ENCODE data around the gene NUDCD3. TPM values are rescaled to one million over a fixed set of nuclear protein-coding genes. Genes with fewer than 3 reads are reported as not detected.

The NUDCD3 gene
- total and polyA plus RNA-seq, 7 experiments from 2014 or later, result 51.5 to 117 (median 84.4) TPM

GRCh38 chr7:44494960-44495359 is 4.5 kb upstream of the NUDCD3 start:
- Mint-ChIP-seq H3K4me1 (peaks cover 7 to 13% (median 9%) of the 10 kb centered on the region in 7 donors), H3K36me3 (peaks cover 0 to 2% (median 0%) of the 10 kb centered on the region in 5 donors), H3K27ac (no peak overlapping the region), H3K9me3 (no peaks in the 10 kb centered on the region), H3K4me3 (no peak overlapping the region), H3K27me3 (peaks cover 0 to 13% (median 6%) of the 10 kb centered on the region in 5 donors)
- Histone ChIP-seq H3K9me3 (ENCODE audit: control insufficient read depth in 2 of 3, low read length in 3 of 3) (no peaks in the 10 kb centered on the region), H3K27ac (ENCODE audit: low read depth, low read length) (no peak overlapping the region), H3K4me3 (ENCODE audit: low read length) (no peak overlapping the region), H3K27me3 (ENCODE audit: control insufficient read depth in 2 of 2, insufficient read depth in 2 of 2, low read length in 2 of 2) (peaks cover 0 to 3% of the 10 kb centered on the region in 2 donors), H3K4me1 (ENCODE audit: control insufficient read depth in 2 of 2, insufficient read depth in 2 of 2, low read length in 2 of 2) (peaks cover 0 to 9% of the 10 kb centered on the region in 2 donors), H3K36me3 (ENCODE audit: control insufficient read depth in 2 of 3, insufficient read depth in 3 of 3, low read length in 3 of 3) (peaks cover 0 to 6% (median 0%) of the 10 kb centered on the region in 3 experiments)
- POLR2A ChIA-PET, result no interaction called here
- CTCF ChIA-PET, result no interaction called here
- no peak for DNase-seq
- ATAC-seq, result no peak
- intact Hi-C loops (cut with micrococcal nuclease), result loop anchor here in 1 of 2 donors (5.0 kb wide), 1 partner anchor 352 kb away; the partner anchor contains the start of gene H2AZ2

DNA sequence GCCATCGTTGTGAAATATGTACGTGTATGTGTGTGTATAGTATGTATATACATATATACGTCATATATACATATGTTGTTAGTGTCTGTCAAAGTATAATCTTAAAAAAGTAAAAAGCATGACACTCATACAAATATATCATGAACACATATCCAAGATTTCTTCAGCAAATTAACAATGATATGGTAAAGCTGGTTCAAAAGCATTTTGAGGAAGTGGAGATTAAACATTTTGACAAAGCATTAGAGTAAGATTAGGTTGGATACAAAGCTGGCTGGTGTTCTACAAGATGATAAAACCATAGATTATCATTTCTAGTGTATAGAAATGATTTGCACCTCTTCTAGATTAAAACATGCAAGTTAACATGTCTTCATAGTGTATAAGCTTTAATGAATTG is 771 bp upstream of the NUDCD3 start:
- Mint-ChIP-seq H3K27ac (peak overlapping the region; percentile 90 to 97 (median 93)), H3K9me3 (no peaks in the 10 kb centered on the region), H3K4me3 (peak overlapping the region; percentile 85 to 96 (median 90)), H3K36me3 (peaks cover 0 to 16% (median 7%) of the 10 kb centered on the region in 5 donors), H3K27me3 (peaks cover 0 to 13% (median 3%) of the 10 kb centered on the region in 5 donors), H3K4me1 (peaks cover 30 to 46% (median 43%) of the 10 kb centered on the region in 7 donors)
- Histone ChIP-seq H3K9me3 (ENCODE audit: control insufficient read depth in 2 of 3, low read length in 3 of 3) (no peaks in the 10 kb centered on the region), H3K36me3 (ENCODE audit: control insufficient read depth in 2 of 3, insufficient read depth in 3 of 3, low read length in 3 of 3) (peaks cover 0 to 6% (median 0%) of the 10 kb centered on the region in 3 experiments), H3K27ac (ENCODE audit: low read depth, low read length) (peak overlapping the region; percentile 98), H3K4me3 (ENCODE audit: low read length) (peak overlapping the region; percentile 92), H3K27me3 (ENCODE audit: control insufficient read depth in 2 of 2, insufficient read depth in 2 of 2, low read length in 2 of 2) (peaks cover 0 to 3% of the 10 kb centered on the region in 2 donors), H3K4me1 (ENCODE audit: control insufficient read depth in 2 of 2, insufficient read depth in 2 of 2, low read length in 2 of 2) (peaks cover 24 to 26% of the 10 kb centered on the region in 2 donors)
- intact Hi-C loops (cut with micrococcal nuclease), result loop anchor here (2.0 to 5.0 kb wide), 9 partner anchors 74 to 1580 kb away; partner anchors contain the start of genes DDX56 (in 1 of the 2), H2AZ2 (in 1 of the 2) and PPIA (in 1 of the 2)
- DNase-seq (no peak), ATAC-seq (no peak)
- CTCF ChIA-PET, result interaction anchor here (0.6 to 1.4 kb wide), 4 partner anchors 74 to 425 kb away, joined by 3 to 4 read pairs (median 3); partner anchors contain the start of gene OGDH
- POLR2A ChIA-PET, result interaction anchor here (0.7 to 3.2 kb wide), 19 partner anchors 9 to 536 kb away, joined by 3 to 42 read pairs (median 8); partner anchors contain the start of genes DBNL, DDX56, H2AZ2 and OGDH

DNA sequence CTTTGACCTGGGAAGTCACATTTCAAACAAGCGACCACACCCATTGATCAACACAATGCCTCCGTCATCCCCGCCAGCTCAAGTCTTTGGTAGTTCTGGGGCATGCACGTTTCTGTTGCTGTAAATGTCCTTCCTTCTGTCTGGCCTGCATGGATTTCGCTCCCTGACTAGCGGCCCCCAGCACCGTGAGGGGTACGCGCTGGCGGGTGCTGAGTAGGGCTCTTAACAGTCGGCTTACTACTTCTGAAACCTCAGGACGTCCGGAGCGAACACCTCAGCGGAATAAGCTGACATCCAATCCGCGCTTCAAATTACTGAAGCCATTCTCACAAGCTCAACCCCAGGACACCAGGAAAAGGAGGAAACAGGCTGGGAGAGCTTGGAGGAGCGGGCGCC is 505 bp downstream of the NUDCD3 start:
- ChIA-PET POLR2A (interaction anchor here (0.5 to 3.2 kb wide), 27 partner anchors 8 to 621 kb away, joined by 3 to 42 read pairs (median 6); partner anchors contain the start of genes DBNL, DDX56, H2AZ2 and MRPS24), CTCF (interaction anchor here (0.7 kb wide), 1 partner anchor 75 kb away, joined by 4 read pairs; no protein-coding TSS in a partner anchor)
- ATAC-seq, result peak; percentile 67
- H3K9me3 ChIP-seq (ENCODE audit: control insufficient read depth in 2 of 3, low read length in 3 of 3), result no peaks in the 10 kb centered on the region
- H3K36me3 ChIP-seq (ENCODE audit: control insufficient read depth in 2 of 3, insufficient read depth in 3 of 3, low read length in 3 of 3), result peaks cover 0 to 9% (median under 1%) of the 10 kb centered on the region in 3 experiments
- H3K4me1 ChIP-seq (ENCODE audit: control insufficient read depth in 2 of 2, insufficient read depth in 2 of 2, low read length in 2 of 2), result peaks cover 29 to 37% of the 10 kb centered on the region in 2 donors
- DNase-seq, result peak in 7 of 9 donors; percentile 28 to 80 (median 78)
- H3K36me3 Mint-ChIP-seq, result peaks cover 0 to 25% (median 16%) of the 10 kb centered on the region in 5 donors
- H3K27ac ChIP-seq (ENCODE audit: low read depth, low read length), result peak overlapping the region; percentile 98
- peaks cover 42 to 59% (median 51%) of the 10 kb centered on the region in 7 donors for H3K4me1 Mint-ChIP-seq
- intact Hi-C loops (cut with micrococcal nuclease), result loop anchor here (1.0 to 5.0 kb wide), 24 partner anchors 30 to 1579 kb away; partner anchors contain the start of genes OGDH (in 2 of the 2), POLM (in 2 of the 2), PPIA (in 2 of the 2) and TBRG4 (in 2 of the 2)
- H3K27ac Mint-ChIP-seq, result peak overlapping the region; percentile 90 to 97 (median 93)
- H3K4me3 ChIP-seq (ENCODE audit: low read length), result peak overlapping the region; percentile 92
- no peaks in the 10 kb centered on the region for H3K9me3 Mint-ChIP-seq
- H3K27me3 Mint-ChIP-seq, result peaks cover 0 to 5% (median 0%) of the 10 kb centered on the region in 5 donors
- H3K4me3 Mint-ChIP-seq, result peak overlapping the region; percentile 85 to 96 (median 90)
- no peaks in the 10 kb centered on the region for H3K27me3 ChIP-seq (ENCODE audit: control insufficient read depth in 2 of 2, insufficient read depth in 2 of 2, low read length in 2 of 2)

GRCh38 chr7:44488955-44489354 is 1.5 kb downstream of the NUDCD3 start:
- ATAC-seq (no peak), DNase-seq (no peak)
- Mint-ChIP-seq H3K9me3 (peaks cover 0 to 1% (median 0%) of the 10 kb centered on the region in 11 donors), H3K27me3 (no peaks in the 10 kb centered on the region), H3K4me3 (peak overlapping the region; percentile 85 to 96 (median 90)), H3K4me1 (peaks cover 46 to 69% (median 61%) of the 10 kb centered on the region in 7 donors), H3K36me3 (peaks cover 8 to 33% (median 26%) of the 10 kb centered on the region in 5 donors), H3K27ac (peak overlapping the region; percentile 90 to 97 (median 93))
- Histone ChIP-seq H3K4me3 (ENCODE audit: low read length) (peak overlapping the region; percentile 92), H3K27me3 (ENCODE audit: control insufficient read depth in 2 of 2, insufficient read depth in 2 of 2, low read length in 2 of 2) (no peaks in the 10 kb centered on the region), H3K4me1 (ENCODE audit: control insufficient read depth in 2 of 2, insufficient read depth in 2 of 2, low read length in 2 of 2) (peaks cover 29 to 44% of the 10 kb centered on the region in 2 donors), H3K36me3 (ENCODE audit: control insufficient read depth in 2 of 3, insufficient read depth in 3 of 3, low read length in 3 of 3) (peaks cover 10 to 19% (median 11%) of the 10 kb centered on the region in 3 experiments), H3K27ac (ENCODE audit: low read depth, low read length) (peak overlapping the region; percentile 98), H3K9me3 (ENCODE audit: control insufficient read depth in 2 of 3, low read length in 3 of 3) (no peaks in the 10 kb centered on the region)
- ChIA-PET POLR2A (interaction anchor here (1.0 to 3.2 kb wide), 7 partner anchors 8 to 397 kb away, joined by 3 to 42 read pairs (median 6); partner anchors contain the start of gene DDX56), CTCF (no interaction called here)
- intact Hi-C loops (cut with micrococcal nuclease), result no loop called here

DNA sequence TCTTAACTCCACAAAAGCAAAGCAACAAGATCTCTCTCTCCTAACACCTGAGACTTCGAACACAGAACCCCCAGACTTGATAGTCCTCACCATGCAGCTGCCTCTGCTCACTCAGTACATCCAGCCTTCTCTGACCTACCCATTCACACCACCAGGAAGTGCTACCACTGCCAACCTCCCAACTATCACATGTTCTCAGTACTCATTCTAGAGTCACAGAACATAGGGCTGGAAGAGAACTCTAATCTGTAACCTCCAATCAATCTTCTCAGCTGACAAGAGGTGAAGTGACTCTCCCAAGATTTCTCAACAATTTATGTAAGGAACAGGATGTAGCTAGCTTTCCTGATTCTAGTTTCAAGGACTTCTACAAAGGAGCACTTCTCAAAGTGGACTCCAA is 3.8 kb downstream of the NUDCD3 start:
- peaks cover 7 to 19% (median 14%) of the 10 kb centered on the region in 11 donors for H3K9me3 Mint-ChIP-seq
- DNase-seq (no peak), ATAC-seq (no peak)
- H3K27me3 Mint-ChIP-seq, result no peaks in the 10 kb centered on the region
- H3K4me1 Mint-ChIP-seq, result peaks cover 48 to 92% (median 81%) of the 10 kb centered on the region in 7 donors
- H3K4me1 ChIP-seq (ENCODE audit: control insufficient read depth in 2 of 2, insufficient read depth in 2 of 2, low read length in 2 of 2), result peaks cover 29 to 44% of the 10 kb centered on the region in 2 donors
- H3K9me3 ChIP-seq (ENCODE audit: control insufficient read depth in 2 of 3, low read length in 3 of 3), result no peaks in the 10 kb centered on the region
- CTCF ChIA-PET, result interaction anchor here (1.0 kb wide), 1 partner anchor 78 kb away, joined by 3 read pairs; no protein-coding TSS in a partner anchor
- peak overlapping the region; percentile 36 to 86 (median 58) for H3K4me3 Mint-ChIP-seq
- H3K27ac ChIP-seq (ENCODE audit: low read depth, low read length), result no peak overlapping the region
- H3K27ac Mint-ChIP-seq, result peak overlapping the region in 7 of 9 donors; percentile 1 to 79 (median 45)
- peaks cover 31 to 41% (median 31%) of the 10 kb centered on the region in 3 experiments for H3K36me3 ChIP-seq (ENCODE audit: control insufficient read depth in 2 of 3, insufficient read depth in 3 of 3, low read length in 3 of 3)
- intact Hi-C loops (cut with micrococcal nuclease), result no loop called here
- peaks cover 26 to 54% (median 47%) of the 10 kb centered on the region in 5 donors for H3K36me3 Mint-ChIP-seq
- H3K27me3 ChIP-seq (ENCODE audit: control insufficient read depth in 2 of 2, insufficient read depth in 2 of 2, low read length in 2 of 2), result no peaks in the 10 kb centered on the region
- H3K4me3 ChIP-seq (ENCODE audit: low read length), result no peak overlapping the region
- POLR2A ChIA-PET, result interaction anchor here (1.2 to 1.7 kb wide), 2 partner anchors 11 to 435 kb away, joined by 3 to 4 read pairs; no protein-coding TSS in a partner anchor

DNA sequence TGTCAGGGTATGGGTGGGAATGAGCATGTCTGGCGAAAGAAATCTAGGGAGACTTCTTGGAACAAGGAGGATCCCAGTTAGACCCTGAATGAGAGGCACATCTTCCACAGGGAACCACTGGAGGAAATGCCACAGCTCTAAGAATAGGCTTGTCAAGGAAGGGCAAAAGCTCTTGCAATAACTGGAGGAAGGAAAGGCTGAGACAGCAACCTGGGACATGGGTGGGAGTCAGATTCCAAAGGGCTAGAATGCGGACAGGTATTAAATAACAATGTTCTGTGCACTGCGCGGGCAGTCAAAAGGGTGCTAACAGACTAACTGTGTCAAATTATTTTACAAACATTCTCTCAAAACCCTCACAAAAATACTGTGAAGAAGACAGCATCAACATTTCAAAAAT is 4.5 kb downstream of the NUDCD3 start:
- Mint-ChIP-seq H3K27me3 (no peaks in the 10 kb centered on the region), H3K27ac (peak overlapping the region in 6 of 9 donors; percentile 35 to 79 (median 57)), H3K36me3 (peaks cover 26 to 57% (median 53%) of the 10 kb centered on the region in 5 donors), H3K9me3 (peaks cover 7 to 19% (median 14%) of the 10 kb centered on the region in 11 donors), H3K4me1 (peaks cover 48 to 95% (median 81%) of the 10 kb centered on the region in 7 donors), H3K4me3 (peak overlapping the region in 9 of 10 donors; percentile 7 to 86 (median 52))
- Histone ChIP-seq H3K36me3 (ENCODE audit: control insufficient read depth in 2 of 3, insufficient read depth in 3 of 3, low read length in 3 of 3) (peaks cover 31 to 48% (median 37%) of the 10 kb centered on the region in 3 experiments), H3K27me3 (ENCODE audit: control insufficient read depth in 2 of 2, insufficient read depth in 2 of 2, low read length in 2 of 2) (no peaks in the 10 kb centered on the region), H3K27ac (ENCODE audit: low read depth, low read length) (no peak overlapping the region), H3K4me1 (ENCODE audit: control insufficient read depth in 2 of 2, insufficient read depth in 2 of 2, low read length in 2 of 2) (peaks cover 25 to 44% of the 10 kb centered on the region in 2 donors), H3K4me3 (ENCODE audit: low read length) (no peak overlapping the region), H3K9me3 (ENCODE audit: control insufficient read depth in 2 of 3, low read length in 3 of 3) (no peaks in the 10 kb centered on the region)
- CTCF ChIA-PET, result no interaction called here
- DNase-seq, result no peak
- no peak for ATAC-seq
- POLR2A ChIA-PET, result interaction anchor here (1.2 kb wide), 1 partner anchor 434 kb away, joined by 3 read pairs; no protein-coding TSS in a partner anchor
- intact Hi-C loops (cut with micrococcal nuclease), result no loop called here

All from naive thymus-derived CD4-positive, alpha-beta T cell (primary cell).